GM11168 (cell line): Measurements from ENCODE around the gene VEZF1.

Experiments used
- in situ Hi-C: fragments of 300-500 bp; cut with MboI; formaldehyde crosslinking; loops from one replicate; pipeline ENCODE4 v1.12.0; 2022; ENCODE audit warnings: low sequenced_read_pairs; ENCODE audit not compliant: unreplicated experiment

Gene VEZF1, protein sequence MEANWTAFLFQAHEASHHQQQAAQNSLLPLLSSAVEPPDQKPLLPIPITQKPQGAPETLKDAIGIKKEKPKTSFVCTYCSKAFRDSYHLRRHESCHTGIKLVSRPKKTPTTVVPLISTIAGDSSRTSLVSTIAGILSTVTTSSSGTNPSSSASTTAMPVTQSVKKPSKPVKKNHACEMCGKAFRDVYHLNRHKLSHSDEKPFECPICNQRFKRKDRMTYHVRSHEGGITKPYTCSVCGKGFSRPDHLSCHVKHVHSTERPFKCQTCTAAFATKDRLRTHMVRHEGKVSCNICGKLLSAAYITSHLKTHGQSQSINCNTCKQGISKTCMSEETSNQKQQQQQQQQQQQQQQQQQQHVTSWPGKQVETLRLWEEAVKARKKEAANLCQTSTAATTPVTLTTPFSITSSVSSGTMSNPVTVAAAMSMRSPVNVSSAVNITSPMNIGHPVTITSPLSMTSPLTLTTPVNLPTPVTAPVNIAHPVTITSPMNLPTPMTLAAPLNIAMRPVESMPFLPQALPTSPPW

GRCh38 chr17:57987581-57988300 is at the start of gene VEZF1:
TSS of gene VEZF1 (minus strand) at chr17:57988254. CDS start at chr17:57988111, 143 bp downstream.
- in situ Hi-C loops, result no loop called here

- in situ Hi-C loops, result no loop called here
Observed at GRCh38 chr17:58032691-58033415, 44.8 kb upstream of the VEZF1 start.

DNA sequence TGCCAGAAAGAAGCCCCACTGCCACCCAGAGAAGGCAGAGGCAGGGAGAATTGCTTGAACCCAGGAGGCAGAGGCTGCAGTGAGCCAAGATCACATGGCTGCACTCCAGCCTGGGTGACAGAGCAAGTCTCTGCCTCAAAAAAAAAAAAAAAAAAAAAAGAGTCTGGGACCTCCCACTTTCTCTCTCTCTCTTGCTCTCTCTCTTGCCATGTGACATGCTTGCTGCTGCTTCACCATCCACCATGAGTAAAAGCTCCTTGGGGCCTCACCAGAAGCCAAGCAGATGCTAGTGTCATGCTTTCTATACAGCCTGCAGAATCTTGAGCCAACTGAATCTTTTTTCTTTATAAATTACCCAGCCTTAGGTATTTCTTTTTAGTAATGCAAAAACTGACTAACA is 40.5 kb upstream of the VEZF1 start:
- in situ Hi-C loops, result no loop called here

DNA sequence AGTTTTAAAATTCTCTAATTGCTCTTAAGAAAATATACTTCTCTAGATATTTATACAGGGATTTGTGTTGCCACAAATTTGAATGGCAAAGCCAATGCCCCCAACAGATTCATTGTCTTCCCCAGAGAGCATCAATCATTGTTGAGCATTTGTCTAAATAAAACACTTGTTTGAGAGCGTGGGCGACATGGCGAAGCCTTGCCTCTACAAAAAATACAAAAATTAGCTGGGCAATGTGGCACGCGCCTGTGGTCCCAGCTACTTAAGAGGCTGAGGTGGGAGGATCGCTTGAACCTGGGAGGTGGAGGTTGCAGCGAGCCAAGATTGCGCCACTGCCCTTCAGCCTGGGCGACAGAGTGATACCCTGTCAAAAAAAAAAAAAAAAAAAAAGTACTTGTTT is 32.3 kb upstream of the VEZF1 start:
- in situ Hi-C loops, result no loop called here

DNA sequence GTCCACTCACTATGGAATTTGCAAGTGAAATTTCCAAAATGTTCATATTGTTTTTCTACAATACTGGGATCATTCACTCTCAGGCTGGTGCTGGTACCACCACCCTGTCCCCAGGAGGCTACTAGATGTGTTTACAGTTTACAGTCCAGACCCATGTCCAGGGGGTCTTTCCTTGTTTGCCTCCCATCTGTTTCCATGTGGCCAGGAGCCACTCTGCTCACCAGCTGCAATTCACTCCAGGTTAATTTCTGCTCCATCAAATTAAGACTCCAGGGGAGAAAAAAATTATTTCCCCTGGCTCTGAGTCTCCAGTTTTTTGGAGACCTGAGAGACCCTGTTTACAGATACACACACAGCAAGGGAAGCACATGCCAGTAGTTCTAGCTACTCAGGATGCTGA is 31.5 kb upstream of the VEZF1 start:
- in situ Hi-C loops, result no loop called here

DNA sequence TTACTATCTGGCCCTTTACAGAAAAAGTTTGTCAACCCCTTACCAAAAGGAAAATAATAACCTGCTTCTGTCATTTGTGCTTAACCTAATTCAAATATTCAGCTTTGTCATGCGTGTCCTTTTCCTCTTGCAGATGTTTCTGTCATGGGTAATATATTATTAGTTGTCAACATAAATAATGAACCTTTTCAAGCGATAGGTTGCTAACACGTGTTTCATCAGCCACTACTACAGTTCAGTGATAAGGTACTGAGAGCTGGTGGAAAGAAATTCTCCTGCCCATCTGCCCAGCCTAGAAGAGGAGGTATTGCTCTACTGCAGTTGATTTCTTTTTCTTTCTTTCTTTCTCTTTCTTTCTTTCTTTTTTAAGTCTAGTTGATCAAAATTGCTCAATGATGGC is 31.0 kb upstream of the VEZF1 start:
- in situ Hi-C loops, result no loop called here

DNA sequence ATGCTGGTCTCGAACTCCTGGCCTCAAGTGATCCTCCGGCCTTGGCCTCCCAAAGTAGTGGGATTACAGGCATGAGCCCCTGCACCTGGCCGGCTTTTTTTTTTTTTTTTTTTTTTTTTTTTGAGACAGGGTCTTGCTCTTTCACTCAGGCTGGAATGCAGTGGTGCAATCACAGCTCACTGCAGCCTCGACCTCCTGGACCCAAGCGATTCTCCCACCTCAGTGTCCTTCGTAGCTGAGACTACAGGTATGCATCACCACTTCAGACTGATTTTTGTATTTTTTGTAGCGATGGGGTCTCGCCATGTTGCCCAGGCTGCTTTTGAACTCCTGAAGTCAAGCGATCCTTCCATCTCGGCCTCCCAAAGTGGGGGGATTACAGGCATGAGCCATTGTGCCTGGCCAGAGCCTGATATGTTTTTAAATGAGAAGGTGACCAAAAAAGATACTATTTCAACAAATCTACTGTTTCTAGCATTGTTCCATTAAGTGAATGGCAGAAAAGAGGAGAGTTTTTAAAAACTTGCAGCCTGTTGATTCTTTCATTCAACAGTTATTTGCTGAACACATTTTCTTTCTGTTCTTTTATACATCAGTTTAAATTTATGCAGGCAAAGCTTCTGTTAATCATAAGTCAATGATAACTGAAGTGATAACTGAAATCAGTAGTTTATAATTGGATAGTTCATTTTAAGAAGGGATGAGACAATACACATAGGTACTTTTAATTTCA is 22.2 kb upstream of the VEZF1 start:
- in situ Hi-C loops, result no loop called here

GRCh38 chr17:58007781-58008706 is 20.0 kb upstream of the VEZF1 start:
- in situ Hi-C loops, result no loop called here

GRCh38 chr17:58006924-58007780 is 19.1 kb upstream of the VEZF1 start, which contains the start of gene SRSF1:
TSS of gene SRSF1 (minus strand) at chr17:58007246. CDS start at chr17:58007137, 109 bp downstream.
- in situ Hi-C loops, result no loop called here

DNA sequence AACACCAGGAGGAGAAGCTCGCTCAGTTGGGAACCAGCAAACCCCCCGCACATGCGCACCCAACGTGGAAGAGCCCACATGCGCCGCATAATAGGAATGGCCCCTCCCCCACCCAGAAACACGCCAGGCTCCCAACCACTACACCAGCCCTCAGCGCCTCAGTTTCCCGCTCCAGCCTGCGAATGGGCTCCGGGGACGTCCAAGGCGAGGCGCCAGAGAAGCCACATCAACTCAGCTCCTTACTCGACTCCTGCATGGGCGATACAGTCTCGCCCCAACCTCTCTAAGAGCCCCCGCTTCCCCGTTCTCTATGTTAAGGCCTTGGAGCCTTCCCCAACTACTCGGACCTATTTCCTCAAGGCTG is 18.5 kb upstream of the VEZF1 start:
- in situ Hi-C loops, result no loop called here

GRCh38 chr17:58005728-58006559 is 17.9 kb upstream of the VEZF1 start:
- in situ Hi-C loops, result no loop called here

- in situ Hi-C loops, result no loop called here
Observed at GRCh38 chr17:58005031-58005727, 17.1 kb upstream of the VEZF1 start.

GRCh38 chr17:58004060-58004459 is 16.0 kb upstream of the VEZF1 start:
- in situ Hi-C loops, result no loop called here

- in situ Hi-C loops, result no loop called here
Observed at GRCh38 chr17:58002973-58003372, 14.9 kb upstream of the VEZF1 start.

GRCh38 chr17:58002154-58002948 is 14.3 kb upstream of the VEZF1 start:
- in situ Hi-C loops, result no loop called here
